Measurements from ENCODE around the gene SURF1.
"Not testable (repeated sequence)": the region's sequence is repeated elsewhere in the genome, so short reads cannot be mapped to it uniquely, and the experiment has no call there.

Gene SURF1

DNA sequence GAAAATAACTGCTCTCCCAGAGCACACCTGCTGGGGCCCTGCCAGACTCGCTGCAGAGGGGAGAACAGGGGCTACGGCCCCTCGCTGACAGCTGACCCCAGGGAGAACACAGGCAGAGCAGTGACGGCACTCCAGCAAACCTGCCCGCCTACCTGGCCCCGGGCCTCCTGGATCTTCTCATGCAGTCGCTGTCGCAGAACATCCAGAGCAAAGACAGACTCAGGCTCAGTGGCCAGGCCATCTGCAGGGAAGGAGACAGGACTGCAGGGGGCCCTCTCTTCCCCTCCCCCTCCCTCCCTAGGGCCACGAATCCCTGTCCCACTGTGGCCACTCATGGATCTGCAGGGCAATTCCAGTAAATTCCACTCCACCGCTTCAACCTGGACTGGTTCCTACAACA, 22.7 kb downstream of the SURF1 start:
- DNase-seq, result peak in 5 of 42 donors; percentile 2 to 13 (median 4)
- intact Hi-C loops (cut with DNase I), result loop anchor here (5.0 kb wide), 1 partner anchor 151 kb away; no protein-coding TSS in a partner anchor

DNA sequence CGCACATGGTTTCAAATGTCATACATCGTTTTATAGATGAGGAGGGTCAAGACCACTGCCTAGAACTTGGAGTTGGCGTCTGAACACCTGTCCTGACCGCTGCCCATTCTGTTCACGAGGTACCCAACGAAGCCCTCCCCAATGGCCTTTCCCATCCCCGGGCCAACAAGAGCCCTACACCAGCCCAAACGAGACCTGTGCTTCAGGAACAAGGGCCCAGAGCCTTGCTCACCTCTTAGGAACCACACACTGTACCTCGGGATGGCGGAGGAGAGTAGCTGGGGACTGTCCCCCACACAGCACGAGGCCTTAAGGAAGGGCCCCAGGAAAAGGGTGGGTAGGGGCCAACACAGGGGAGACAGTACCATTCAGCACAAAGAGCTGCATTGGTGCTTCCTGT, 23.3 kb downstream of the SURF1 start:
- DNase-seq, result peak in 2 of 42 donors; percentile 0 to 7
- intact Hi-C loops (cut with DNase I), result loop anchor here (5.0 kb wide), 1 partner anchor 151 kb away; no protein-coding TSS in a partner anchor

DNA sequence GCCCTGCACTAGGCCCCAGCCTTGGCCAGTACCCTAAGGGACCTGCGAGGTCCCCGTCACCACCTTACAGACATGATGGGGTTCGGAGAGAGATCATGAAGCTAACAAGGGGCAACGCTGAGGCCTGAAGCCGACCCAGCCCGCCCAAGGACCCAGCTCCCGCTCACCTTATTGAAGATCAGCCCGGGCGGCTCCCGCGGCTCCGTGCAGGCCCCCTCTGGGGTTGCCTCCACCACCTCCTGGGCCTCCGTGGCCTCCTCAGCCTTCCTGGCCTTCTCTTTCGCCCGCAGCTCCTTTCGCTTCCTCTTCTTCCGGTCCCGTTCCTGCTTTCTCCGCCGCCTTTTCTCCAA, 23.9 kb downstream of the SURF1 start:
- peak in 2 of 42 donors; percentile 2 to 9 for DNase-seq
- intact Hi-C loops (cut with DNase I), result loop anchor here (5.0 kb wide), 1 partner anchor 150 kb away; no protein-coding TSS in a partner anchor

DNA sequence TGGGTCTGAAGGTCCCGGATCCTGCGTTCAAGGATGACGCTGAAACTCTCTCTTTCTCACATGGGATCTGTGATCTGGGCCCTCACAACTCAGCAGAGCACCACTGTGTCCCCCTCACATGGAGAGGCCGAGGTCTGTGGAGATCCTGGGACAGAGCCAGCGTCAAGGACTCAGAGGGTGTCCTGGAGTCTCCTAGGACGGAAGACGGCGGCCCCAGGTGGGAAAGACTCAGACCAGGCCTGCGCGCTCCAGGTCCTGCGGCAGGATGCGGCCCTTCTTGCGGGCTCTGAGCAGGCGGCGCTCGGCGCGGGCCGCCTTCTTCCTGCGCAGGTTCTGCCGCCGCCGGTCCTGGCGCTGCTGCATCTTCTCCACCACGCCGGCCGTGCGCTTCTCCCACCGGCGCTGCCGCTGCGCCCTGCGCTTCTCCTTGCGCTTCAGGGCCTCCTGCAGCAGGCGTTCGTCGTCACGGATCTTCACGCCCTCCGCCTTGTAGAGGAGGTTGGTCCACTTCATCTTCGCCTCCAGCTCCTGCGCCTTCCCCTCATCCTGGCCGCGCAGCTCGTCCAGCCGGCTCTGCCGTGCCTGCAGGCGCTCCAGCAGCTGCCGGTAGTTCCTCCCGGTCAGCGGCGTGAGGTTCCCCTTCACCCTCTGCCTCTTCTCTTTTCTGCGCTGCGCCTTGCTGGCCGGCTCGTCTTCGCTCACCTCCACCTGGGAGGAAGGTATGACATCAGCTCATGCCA, 24.5 kb downstream of the SURF1 start:
- intact Hi-C loops (cut with DNase I), result loop anchor here (5.0 kb wide), 1 partner anchor 150 kb away; no protein-coding TSS in a partner anchor
- DNase-seq, result peak in 3 of 42 donors; percentile 2 to 4 (median 4)

DNA sequence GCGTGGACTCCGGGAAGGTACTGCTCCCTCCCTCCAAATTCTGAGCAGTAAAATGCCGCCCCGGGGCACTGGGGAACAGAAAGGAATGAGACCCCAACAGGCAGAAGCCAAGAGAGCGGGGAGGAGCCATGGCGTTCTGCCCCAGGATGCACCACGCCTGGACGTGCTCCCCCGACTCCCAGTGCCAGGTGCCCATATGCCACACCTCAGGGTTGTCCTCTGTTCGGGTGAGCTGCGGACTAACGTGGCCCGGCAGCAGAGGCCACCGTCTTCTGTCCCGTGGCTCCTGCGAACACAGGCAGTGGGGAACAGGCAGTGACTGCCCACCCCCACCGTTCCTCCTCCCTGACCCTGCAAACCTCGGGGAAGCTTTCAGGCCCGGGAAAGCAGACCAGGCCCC, 25.1 kb downstream of the SURF1 start:
- intact Hi-C loops (cut with DNase I), result loop anchor here (5.0 kb wide), 1 partner anchor 149 kb away; no protein-coding TSS in a partner anchor
- DNase-seq, result peak in 3 of 42 donors; percentile 3 to 10 (median 5)

DNA sequence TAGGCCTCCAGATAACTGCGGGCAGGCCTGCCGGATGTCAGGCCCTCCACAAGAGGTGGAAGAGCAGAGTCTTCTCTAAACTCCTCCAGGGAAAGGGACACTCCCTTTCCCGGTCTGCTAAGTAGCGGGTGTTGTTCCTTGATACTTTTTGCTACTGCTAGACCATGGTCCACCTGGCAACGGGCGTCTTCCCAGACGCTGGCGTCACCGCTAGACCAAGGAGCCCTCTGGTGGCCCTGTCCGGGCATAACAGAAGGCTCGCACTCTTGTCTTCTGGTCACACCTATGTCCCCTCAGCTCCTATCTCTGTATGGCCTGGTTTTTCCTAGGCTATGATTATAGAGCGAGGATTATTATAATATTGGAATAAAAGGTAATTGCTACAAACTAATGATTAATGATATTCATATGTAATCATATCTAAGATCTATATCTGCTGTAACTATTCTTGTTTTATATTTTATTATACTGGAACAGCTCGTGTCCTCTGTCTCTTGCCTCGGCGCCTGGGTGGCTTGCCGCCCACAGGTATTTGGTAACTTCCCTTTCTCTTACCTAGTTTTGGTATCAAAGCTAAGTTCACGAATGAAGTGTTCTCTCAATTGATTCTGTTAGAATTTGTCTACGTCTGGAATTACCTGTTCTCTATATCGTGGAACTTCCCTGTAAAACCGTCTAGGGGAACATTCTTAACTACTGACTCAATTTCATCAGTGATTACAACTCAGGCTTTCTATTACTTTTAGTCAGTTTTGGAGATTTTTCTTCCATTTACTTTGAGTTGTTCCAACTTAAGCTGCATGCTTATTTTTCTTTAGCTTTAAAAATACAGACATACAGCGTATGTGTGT, 26.8 kb downstream of the SURF1 start:
- intact Hi-C loops (cut with DNase I), result loop anchor here (5.0 kb wide), 1 partner anchor 147 kb away; no protein-coding TSS in a partner anchor
- peak in 14 of 42 donors; percentile 9 to 53 (median 36) for DNase-seq

DNA sequence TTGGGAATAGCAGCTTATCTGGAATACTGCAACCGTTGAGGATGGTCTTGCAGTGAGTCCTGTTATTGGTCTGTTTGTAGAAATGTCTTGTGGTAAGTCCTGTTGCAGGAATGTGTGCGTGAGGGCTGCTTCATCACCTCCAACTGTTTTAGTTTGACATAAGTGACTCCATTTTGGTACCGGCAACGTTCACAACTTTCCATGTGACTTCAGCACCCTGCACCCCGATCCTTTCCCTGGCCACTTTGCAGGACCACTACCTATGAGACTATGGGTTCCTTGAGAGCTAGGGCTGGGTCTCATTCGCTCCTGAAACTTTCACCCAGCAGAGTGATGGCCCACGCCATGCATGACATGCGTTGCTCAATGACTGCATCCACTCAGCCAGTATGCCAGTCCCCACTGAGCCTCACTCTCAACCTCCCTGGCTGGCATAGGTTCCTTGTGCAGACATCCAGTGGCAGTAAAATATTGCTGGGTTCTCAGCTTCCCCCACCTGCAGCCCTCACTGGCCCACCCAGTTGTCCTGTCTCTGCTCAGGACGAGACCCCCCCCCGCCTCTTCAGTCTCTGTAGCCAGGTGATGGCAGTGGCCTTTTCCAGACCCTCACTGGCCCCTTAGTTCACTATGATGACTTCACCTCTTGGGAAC, 28.3 kb downstream of the SURF1 start:
- peak in 2 of 42 donors; percentile 2 to 5 for DNase-seq
- intact Hi-C loops (cut with DNase I), result no loop called here

DNA sequence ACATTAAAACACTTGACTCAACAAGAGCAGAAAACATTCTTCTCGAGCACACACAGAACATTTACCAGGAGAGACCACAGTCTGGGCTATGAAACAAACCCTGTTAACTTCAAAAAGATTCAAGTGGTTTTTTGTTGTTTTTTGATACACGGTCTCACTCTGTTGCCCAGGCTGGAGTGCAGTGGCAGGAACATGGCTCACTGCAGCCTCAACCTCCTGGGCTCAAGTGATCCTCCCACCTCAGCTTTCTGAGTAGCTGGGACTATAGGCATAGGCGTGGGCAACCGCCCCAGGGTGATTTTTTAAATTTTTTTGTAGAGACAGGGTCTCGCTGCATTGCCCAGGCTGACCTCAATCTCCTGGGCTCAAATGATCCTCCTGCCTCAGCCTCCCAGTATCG, 29.3 kb downstream of the SURF1 start:
- DNase-seq; intact Hi-C loops (cut with DNase I): not testable (repeated sequence)

DNA sequence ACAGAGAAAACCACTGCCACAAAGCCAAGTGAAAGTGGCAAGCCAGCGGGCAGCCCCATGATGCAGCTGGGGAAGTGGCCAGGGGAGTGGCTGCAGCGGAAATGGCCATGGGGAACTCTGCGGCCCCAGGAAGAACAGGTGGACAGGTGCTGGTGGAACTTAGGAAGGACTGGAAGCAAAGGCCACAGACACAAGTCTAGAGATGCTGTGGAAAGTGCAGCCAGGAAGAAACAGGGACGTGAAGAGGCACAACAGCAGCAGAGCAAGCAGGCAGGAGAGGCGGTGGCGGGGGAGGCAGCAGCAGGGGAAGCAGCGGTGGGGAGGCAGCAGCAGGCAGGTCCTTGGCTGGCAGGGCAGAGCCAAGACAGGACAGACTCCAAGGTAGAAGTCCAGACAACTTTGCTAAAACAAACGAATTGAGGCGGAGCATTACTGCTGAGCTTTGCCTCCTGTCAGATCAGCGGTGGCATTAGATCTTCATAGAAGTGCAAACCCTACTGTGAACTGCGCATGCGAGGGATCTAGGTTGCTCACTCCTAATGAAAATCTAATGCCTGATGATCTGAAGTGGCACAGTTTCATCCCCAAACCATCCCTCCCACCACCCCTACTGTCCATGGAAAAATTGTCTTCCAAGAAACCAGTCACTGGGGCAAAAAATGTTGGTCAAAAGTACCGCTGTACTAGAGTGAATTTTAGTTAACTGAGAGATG, 32.1 kb downstream of the SURF1 start:
- intact Hi-C loops (cut with DNase I), result no loop called here
- DNase-seq, result peak in 3 of 42 donors; percentile 2 to 10 (median 4)

DNA sequence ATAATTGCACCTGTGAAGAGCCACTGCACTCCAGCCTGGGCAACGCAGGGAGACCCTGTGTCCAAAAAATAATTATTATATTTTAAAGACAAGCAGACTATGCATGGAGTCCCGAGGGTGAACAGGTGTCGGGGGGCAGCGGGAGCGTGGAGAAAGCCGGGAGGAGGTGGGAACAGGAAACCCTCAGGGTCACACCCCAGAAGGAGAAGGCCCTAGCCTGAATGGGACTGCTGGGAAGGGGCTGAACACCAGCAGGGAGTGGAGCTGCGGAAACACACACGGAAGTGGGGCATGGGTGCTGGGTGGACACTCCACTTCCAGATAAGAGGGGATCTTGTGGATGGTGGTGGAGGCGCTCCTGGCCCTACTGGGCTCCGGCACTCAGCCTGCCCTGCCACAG, 33.1 kb downstream of the SURF1 start:
- peak in 2 of 42 donors; percentile 1 to 8 for DNase-seq
- intact Hi-C loops (cut with DNase I), result no loop called here

DNA sequence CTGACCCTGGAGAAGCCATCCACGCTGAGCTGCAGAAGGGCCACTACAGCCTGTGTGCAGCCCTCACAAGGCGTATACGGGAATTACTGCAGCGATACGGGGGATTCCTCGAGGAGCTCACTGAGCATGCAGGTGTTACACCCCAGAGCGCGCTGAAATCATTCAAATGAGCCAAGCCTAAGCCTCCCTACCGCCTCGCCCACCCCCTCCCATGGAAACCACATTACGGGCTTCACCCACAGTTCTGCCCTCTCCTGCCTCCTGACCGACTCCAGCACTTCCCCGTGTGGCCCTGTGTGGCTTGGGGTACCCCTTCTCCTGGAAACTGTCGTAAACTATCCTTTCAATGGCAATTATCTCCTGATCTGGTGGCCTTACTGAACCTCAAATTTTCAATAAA, 33.6 kb downstream of the SURF1 start:
- peak in 4 of 42 donors; percentile 0 to 8 (median 7) for DNase-seq
- intact Hi-C loops (cut with DNase I), result no loop called here

DNA sequence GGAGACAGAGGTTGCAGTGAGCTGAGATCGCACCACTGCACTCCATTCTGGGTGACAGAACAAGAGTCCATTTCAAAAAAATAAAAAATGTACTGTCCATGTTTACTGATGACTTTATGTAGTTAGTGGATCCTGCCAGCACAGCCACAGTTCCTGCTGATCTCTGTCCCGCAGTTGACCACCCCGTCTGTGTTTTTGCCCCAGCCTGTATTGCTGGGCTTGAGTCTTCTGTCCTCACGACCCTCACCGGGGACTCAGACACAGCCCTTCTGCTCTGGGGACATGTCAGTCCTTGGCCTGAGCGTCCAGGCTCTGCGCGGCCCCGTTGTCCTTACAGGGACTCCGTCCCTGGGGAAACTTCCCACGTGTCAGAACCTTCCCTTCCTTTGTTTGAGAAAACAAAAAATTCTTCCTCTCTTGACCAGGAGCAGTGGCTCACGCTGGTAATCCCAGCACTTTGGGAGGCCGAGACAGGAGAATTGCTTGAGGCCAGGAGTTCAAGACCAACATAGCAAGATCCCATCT, 34.8 kb downstream of the SURF1 start:
- DNase-seq, result peak in 4 of 42 donors; percentile 2 to 38 (median 6)
- intact Hi-C loops (cut with DNase I), result no loop called here

DNA sequence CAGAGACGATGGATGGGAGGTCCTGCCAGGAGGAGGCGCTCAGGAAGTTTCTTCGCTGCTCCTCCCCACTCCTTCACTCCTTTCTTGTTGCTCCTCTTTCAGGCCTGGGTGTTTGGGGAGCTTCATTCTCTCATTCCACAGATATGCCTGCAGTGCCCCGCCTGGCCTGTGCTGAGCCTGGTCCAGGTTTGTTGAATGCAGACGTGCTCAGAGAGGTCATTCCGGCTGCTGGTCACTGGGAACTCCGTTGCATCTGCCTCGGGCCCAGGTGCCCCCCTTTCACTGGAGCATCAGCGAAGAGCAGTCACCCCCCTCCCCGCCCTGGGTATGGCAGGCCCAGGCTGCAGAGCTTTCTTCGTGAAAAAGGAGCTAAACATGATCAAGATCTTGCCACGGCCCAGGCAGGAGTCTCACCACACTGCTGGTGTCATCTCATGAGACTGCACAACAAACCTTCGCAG, 35.8 kb downstream of the SURF1 start:
- intact Hi-C loops (cut with DNase I), result no loop called here
- peak in 3 of 42 donors; percentile 9 to 37 (median 10) for DNase-seq

DNA sequence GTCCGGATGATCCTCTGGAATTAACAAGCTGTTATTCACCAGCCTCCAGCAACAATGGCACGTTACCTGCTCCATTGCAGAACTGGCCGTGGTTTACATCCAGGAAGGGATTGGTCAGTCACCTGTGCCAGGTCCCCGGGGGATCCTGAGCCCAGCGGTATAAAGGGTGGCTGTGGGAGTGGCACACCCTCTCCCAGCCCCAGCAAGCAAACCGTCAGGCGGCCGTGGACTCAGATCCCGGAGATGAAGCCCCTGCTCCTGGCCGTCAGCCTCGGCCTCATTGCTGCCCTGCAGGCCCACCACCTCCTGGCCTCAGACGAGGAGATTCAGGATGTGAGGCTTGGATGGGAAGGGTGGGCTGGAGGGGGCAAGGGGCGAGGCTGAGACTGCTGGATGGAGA, 38.7 kb downstream of the SURF1 start:
- intact Hi-C loops (cut with DNase I), result not testable (repeated sequence)
- DNase-seq, result peak in 1 of 42 donors; percentile 2

DNA sequence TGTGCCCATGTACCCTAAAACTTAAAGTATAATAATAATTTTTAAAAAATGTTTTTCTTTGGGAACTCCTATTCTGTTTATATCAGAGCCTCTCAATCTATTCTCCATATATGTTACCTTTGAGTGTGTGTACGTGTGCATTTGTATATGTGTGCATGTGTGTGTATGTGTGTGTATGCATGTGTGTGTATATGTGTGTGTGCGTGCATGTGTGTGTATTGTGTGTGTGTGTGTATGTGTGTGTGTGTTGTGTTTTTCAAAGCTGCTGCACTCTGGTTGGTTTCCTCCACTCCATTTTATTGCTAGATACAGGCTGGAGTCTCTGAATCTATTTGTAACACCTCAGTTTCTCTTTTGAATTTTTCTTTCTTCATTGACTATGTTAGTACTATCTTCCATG, 40.3 kb downstream of the SURF1 start:
- DNase-seq, result no peak
- intact Hi-C loops (cut with DNase I), result no loop called here

DNA sequence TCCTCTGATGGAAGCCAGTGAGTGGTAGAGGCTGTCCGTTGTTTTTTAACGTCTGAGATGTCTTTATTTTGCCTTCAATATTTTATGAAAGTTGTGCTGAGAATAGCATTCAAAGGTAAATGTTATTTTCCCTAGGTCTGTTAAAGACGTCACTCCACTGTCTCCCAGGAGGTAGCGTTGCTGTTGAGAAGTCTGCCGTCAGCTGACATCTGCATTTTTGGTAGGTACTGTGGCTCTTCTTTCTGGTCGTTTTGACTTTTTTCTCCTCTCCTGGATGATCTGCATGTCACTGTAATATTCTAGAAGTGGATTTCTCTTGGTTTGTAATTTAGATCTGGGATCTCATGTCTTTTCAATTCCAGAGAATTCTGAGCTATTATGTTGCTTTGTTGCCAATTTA, 46.7 kb downstream of the SURF1 start:
- DNase-seq, result no peak
- intact Hi-C loops (cut with DNase I), result no loop called here

DNA sequence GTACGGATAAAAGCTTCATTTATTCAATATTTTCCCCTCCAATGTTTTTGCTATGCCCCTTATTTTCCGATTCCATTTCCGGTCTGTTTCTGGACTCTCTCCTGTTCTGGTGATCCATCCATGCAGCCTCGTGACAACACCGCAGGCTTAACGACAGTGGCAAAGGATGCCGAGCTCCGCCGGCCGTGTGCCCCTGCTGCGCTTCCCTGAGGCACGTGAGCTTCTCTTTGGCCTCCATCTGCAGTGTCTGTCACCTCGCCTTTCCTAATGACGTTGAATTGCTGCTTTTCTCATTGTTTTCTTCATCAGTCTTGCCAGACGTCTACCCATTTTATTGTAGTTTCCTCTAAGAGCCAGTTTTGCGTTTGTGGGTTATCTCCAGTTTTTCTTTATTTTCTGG, 49.0 kb downstream of the SURF1 start:
- DNase-seq, result peak in 1 of 42 donors; percentile 25
- intact Hi-C loops (cut with DNase I), result no loop called here
